ENCODE measurements around the gene F2R. TPM values are rescaled to one million over a fixed set of nuclear protein-coding genes. Genes with fewer than 3 reads are reported as not detected.

F2R gene
- 342 and 393 TPM in 2 replicates for total RNA-seq
- polyA plus RNA-seq, result 599 and 624 TPM in 2 replicates
- polyA plus RNA-seq (2011; cell fraction: cytosol; rRNA removed), result 391 and 418 TPM in 2 replicates
- polyA plus RNA-seq (2011; cell fraction: nucleus; rRNA removed), result 160 and 208 TPM in 2 replicates
- polyA plus RNA-seq (2012), result 318 and 326 TPM in 2 replicates
- 963 and 1,052 TPM in 2 replicates for polyA minus RNA-seq
- polyA minus RNA-seq (2011; cell fraction: cytosol; rRNA and poly(A)+ RNA removed), result 0.51 TPM
- 189 and 305 TPM in 2 replicates for polyA minus RNA-seq (2011; cell fraction: nucleus; rRNA and poly(A)+ RNA removed)
- percentile 99 among the genes with signal in this experiment for Bru-seq, nascent RNA
- BruChase-seq, experiment 1, labeled RNA remaining after a 6-hour chase, result percentile 100 among the genes with signal in this experiment
- BruChase-seq, experiment 2, labeled RNA remaining after a 2-hour chase, result percentile 99 among the genes with signal in this experiment
- long read RNA-seq, transcript F2R-202 (2 exons, 442 nt), result minor isoform, 9 of 652 reads
- long read RNA-seq, transcript F2R-201 (2 exons, 3,821 nt), result major isoform, 558 of 652 reads
- long read RNA-seq, partial matches to known transcripts, result 81 of 652 reads
- long read RNA-seq, other reads (novel, unspliced or antisense), result 4 of 652 reads

- ChIA-PET CTCF (interaction anchor here (0.6 to 9.8 kb wide), 10 partner anchors 11 to 1139 kb away, joined by 3 to 79 read pairs (median 6); no protein-coding TSS in a partner anchor), POLR2A (interaction anchor here (1.7 kb wide), 1 partner anchor 25 kb away, joined by 4 read pairs; no protein-coding TSS in a partner anchor)
- H3K4me3 ChIP-seq (replicated peaks in 1 of 3; ENCODE audit: insufficient read depth in 1 of 3, low read depth in 1 of 3, low read length in 3 of 3), result peak within 1 kb of the TSS; percentile 81 to 100 (median 99)
- H2AFZ ChIP-seq (ENCODE audit: low read depth, low read length), result peak within 1 kb of the TSS; percentile 24
- no TSS peak for BruUV-seq (replicated peaks)
- peak within 1 kb of the TSS; percentile 100 for H3K9ac ChIP-seq (replicated peaks; ENCODE audit: extremely low read depth, insufficient read depth, low read length)
- H4K20me1 ChIP-seq (replicated peaks; ENCODE audit: control insufficient read depth, extremely low read depth, insufficient read depth, low read length), result no peaks in the 10 kb centered on the region
- peak within 1 kb of the TSS; percentile 89 for H3K27ac ChIP-seq (ENCODE audit: insufficient read depth, low read depth, low read length)
- peak within 1 kb of the TSS; percentile 93 for H3K4me2 ChIP-seq (ENCODE audit: insufficient read depth, low read length)
- no peaks in the 10 kb centered on the region for H3K27me3 ChIP-seq (ENCODE audit: control insufficient read depth in 2 of 2, insufficient read depth in 2 of 2, low read length in 2 of 2)
- FAIRE-seq, result peak; percentile 77
- intact Hi-C loops (cut with micrococcal nuclease) (loop anchor here (1.0 to 5.0 kb wide), 11 partner anchors 12 to 776 kb away; partner anchors contain the start of genes F2RL1 and WDR41), dilution Hi-C loops (cut with MboI; ENCODE audit: extremely low pct_ligation_motif_present, low sequenced_read_pairs) (no loop called here)
- TF ChIP-seq EZH2 (IDR thresholded peaks at IDR 0.05; ENCODE audit: borderline replicate concordance, low read depth, low read length, severe bottlenecking) (no peak), MAX (IDR thresholded peaks at IDR 0.05; ENCODE audit: insufficient read depth, insufficient read length) (no peak), FOS (IDR thresholded peaks at IDR 0.05; ENCODE audit: borderline replicate concordance, insufficient read depth, low read length) (peak; percentile 79), JUN (IDR thresholded peaks at IDR 0.05; ENCODE audit: borderline replicate concordance, insufficient read depth, insufficient read length, low read depth) (peak; percentile 18), POLR2A (IDR thresholded peaks at IDR 0.05; ENCODE audit: low read depth, low read length) (no peak), CTCF (IDR thresholded peaks at IDR 0.05; ENCODE audit: extremely low read depth in 1 of 2, insufficient read depth in 1 of 2, low read depth in 1 of 2, low read length in 2 of 2) (peak; percentile 44 to 74), POLR2AphosphoS5 (IDR thresholded peaks at IDR 0.05; ENCODE audit: insufficient read depth, low read depth, low read length) (peak; percentile 92)
- no peaks in the 10 kb centered on the region for H3K9me3 ChIP-seq (replicated peaks; ENCODE audit: control insufficient read depth, insufficient read depth, low read length)
- peak; percentile 94 for DNase-seq (ENCODE audit: low read depth, low spot score)
- H3K4me1 ChIP-seq (ENCODE audit: control insufficient read depth, extremely low read depth, insufficient read depth, low read length), result peaks cover 30% of the 10 kb centered on the region
- H3K9me1 ChIP-seq (replicated peaks; ENCODE audit: control insufficient read depth, extremely low read depth, insufficient read depth, low read length), result no peaks in the 10 kb centered on the region
- H3K36me3 ChIP-seq (ENCODE audit: control insufficient read depth in 2 of 2, extremely low read depth in 1 of 2, insufficient read depth in 2 of 2, low read length in 2 of 2), result peaks cover 0 to 2% of the 10 kb centered on the region in 2 experiments
- peaks cover 49% of the 10 kb centered on the region for H3K79me2 ChIP-seq (ENCODE audit: control insufficient read depth, insufficient read depth, low read length)
Measured at GRCh38 chr5:76715736-76716455, at the start of gene F2R. F2R (plus strand) TSS chr5:76716126; CDS start chr5:76716308, 182 bp downstream.

Data from endothelial cell of umbilical vein (primary cell).